ENCODE measurements around the gene ZNF350.
"Not testable (repeated sequence)": the region's sequence is repeated elsewhere in the genome, so short reads cannot be mapped to it uniquely, and the experiment has no call there.

Gene ZNF350

GRCh38 chr19:51986309-51987291 lies at the start of gene ZNF350:
Gene ZNF350 (minus strand): TSS chr19:51986840. CDS start chr19:51974360, 12,480 bp downstream.
- TF ChIP-seq CTCF (IDR thresholded peaks at IDR 0.05; ENCODE audit: low read depth, low read length) = no peak
- H3K4me3 ChIP-seq (ENCODE audit: low read depth, low read length) = peak within 1 kb of the TSS; percentile 95

GRCh38 chr19:52034051-52034728 lies 47.5 kb upstream of the ZNF350 start:
- H3K4me3 ChIP-seq (ENCODE audit: low read depth, low read length) = no peak overlapping the region
- no peak for TF ChIP-seq CTCF (IDR thresholded peaks at IDR 0.05; ENCODE audit: low read depth, low read length)

GRCh38 chr19:52028780-52029123 lies 42.1 kb upstream of the ZNF350 start:
- TF ChIP-seq CTCF (IDR thresholded peaks at IDR 0.05; ENCODE audit: low read depth, low read length) = no peak
- peak overlapping the region; percentile 92 for H3K4me3 ChIP-seq (ENCODE audit: low read depth, low read length)

- H3K4me3 ChIP-seq (ENCODE audit: low read depth, low read length) = peak within 1 kb of the TSS; percentile 92
- TF ChIP-seq CTCF (IDR thresholded peaks at IDR 0.05; ENCODE audit: low read depth, low read length) = no peak
Observed at GRCh38 chr19:52028027-52028779, 41.6 kb upstream of the ZNF350 start, which contains the start of gene ZNF614. Gene ZNF614 (minus strand): TSS chr19:52028379. CDS start chr19:52025745, 2,634 bp downstream.

- H3K4me3 ChIP-seq (ENCODE audit: low read depth, low read length) = not testable (repeated sequence)
Observed at GRCh38 chr19:52026255-52026990, 39.8 kb upstream of the ZNF350 start.

- not testable (repeated sequence) for H3K4me3 ChIP-seq (ENCODE audit: low read depth, low read length)
Observed at GRCh38 chr19:52024478-52024877, 37.8 kb upstream of the ZNF350 start.

- TF ChIP-seq CTCF (IDR thresholded peaks at IDR 0.05; ENCODE audit: low read depth, low read length) = no peak
- no peak overlapping the region for H3K4me3 ChIP-seq (ENCODE audit: low read depth, low read length)
Observed at GRCh38 chr19:52022193-52022592, 35.6 kb upstream of the ZNF350 start.

Data from WI38 (cell line).